ENCODE results near the gene RGS6.

The RGS6 gene

DNA sequence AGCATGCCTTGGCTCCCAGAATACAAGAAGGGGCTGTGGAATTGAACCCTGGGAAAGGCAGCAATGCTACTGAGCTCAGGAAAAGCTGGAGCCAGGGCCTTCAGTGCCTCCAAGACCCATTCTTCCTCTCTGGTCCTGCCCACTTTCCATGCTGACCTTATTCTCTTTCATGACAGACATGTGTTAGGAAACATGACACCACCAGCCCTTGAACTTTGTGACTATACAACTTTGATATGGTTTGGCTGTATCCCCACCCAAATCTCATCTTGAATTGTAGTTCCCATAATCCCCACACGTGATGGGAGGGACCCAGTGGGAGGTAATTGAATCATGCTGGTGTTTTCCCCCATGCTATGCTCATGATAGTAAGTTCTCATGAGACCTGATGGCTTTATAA, 553.5 kb downstream of the RGS6 start:
- Histone ChIP-seq H3K4me2 (ENCODE audit: low read length) (no peak overlapping the region), H3K4me1 (ENCODE audit: insufficient read depth, low read length, severe bottlenecking) (no peaks in the 10 kb centered on the region), H3K27ac (ENCODE audit: low read depth, low read length, poor library complexity, severe bottlenecking) (no peak overlapping the region), H3K9ac (ENCODE audit: low read length) (no peak overlapping the region), H3K9me2 (ENCODE audit: low read depth, low read length) (no peaks in the 10 kb centered on the region), H4K20me1 (ENCODE audit: insufficient read depth, low read length) (no peaks in the 10 kb centered on the region), H2AFZ (ENCODE audit: low read length) (no peak overlapping the region), H3K27me3 (ENCODE audit: insufficient read depth, low read length) (peaks cover 4% of the 10 kb centered on the region; the same call in 1 of the 2 replicates), H3F3A (ENCODE audit: insufficient read depth, low read length) (no peaks in the 10 kb centered on the region), H3K9me3 (ENCODE audit: low read length) (no peaks in the 10 kb centered on the region), H3K4me3 (ENCODE audit: low read depth, low read length, poor library complexity, severe bottlenecking) (no peak overlapping the region), H3K36me3 (ENCODE audit: insufficient read depth, low read length) (no peaks in the 10 kb centered on the region), H3K79me2 (ENCODE audit: insufficient read depth, low read length) (no peaks in the 10 kb centered on the region)
- TF ChIP-seq CTCF (IDR thresholded peaks at IDR 0.05; ENCODE audit: low read length) (no peak), EZH2 (IDR thresholded peaks at IDR 0.05; ENCODE audit: borderline replicate concordance, low read length) (no peak)

- no peaks in the 10 kb centered on the region for H4K20me1 ChIP-seq (ENCODE audit: insufficient read depth, low read length)
- no peaks in the 10 kb centered on the region for H3K79me2 ChIP-seq (ENCODE audit: insufficient read depth, low read length)
- TF ChIP-seq EZH2 (IDR thresholded peaks at IDR 0.05; ENCODE audit: borderline replicate concordance, low read length) (no peak), CTCF (IDR thresholded peaks at IDR 0.05; ENCODE audit: low read length) (no peak)
- no peaks in the 10 kb centered on the region for H3K9me2 ChIP-seq (ENCODE audit: low read depth, low read length)
- H3K27me3 ChIP-seq (ENCODE audit: insufficient read depth, low read length), result no peaks in the 10 kb centered on the region
- no peaks in the 10 kb centered on the region for H3F3A ChIP-seq (ENCODE audit: insufficient read depth, low read length)
- H3K36me3 ChIP-seq (ENCODE audit: insufficient read depth, low read length), result no peaks in the 10 kb centered on the region
- no peak overlapping the region for H2AFZ ChIP-seq (ENCODE audit: low read length)
- H3K4me3 ChIP-seq (ENCODE audit: low read depth, low read length, poor library complexity, severe bottlenecking), result no peak overlapping the region
- no peak overlapping the region for H3K27ac ChIP-seq (ENCODE audit: low read depth, low read length, poor library complexity, severe bottlenecking)
- H3K9ac ChIP-seq (ENCODE audit: low read length), result no peak overlapping the region
- H3K4me2 ChIP-seq (ENCODE audit: low read length), result no peak overlapping the region
- H3K9me3 ChIP-seq (ENCODE audit: low read length), result no peaks in the 10 kb centered on the region
- no peaks in the 10 kb centered on the region for H3K4me1 ChIP-seq (ENCODE audit: insufficient read depth, low read length, severe bottlenecking)
These were observed 556.3 kb downstream of the RGS6 start for GRCh38 chr14:72488514-72488913.

- no peak overlapping the region for H3K4me2 ChIP-seq (ENCODE audit: low read length)
- no peak overlapping the region for H3K27ac ChIP-seq (ENCODE audit: low read depth, low read length, poor library complexity, severe bottlenecking)
- H4K20me1 ChIP-seq (ENCODE audit: insufficient read depth, low read length), result no peaks in the 10 kb centered on the region
- no peaks in the 10 kb centered on the region for H3K4me1 ChIP-seq (ENCODE audit: insufficient read depth, low read length, severe bottlenecking)
- TF ChIP-seq CTCF (IDR thresholded peaks at IDR 0.05; ENCODE audit: low read length), result no peak
- no peak for TF ChIP-seq EZH2 (IDR thresholded peaks at IDR 0.05; ENCODE audit: borderline replicate concordance, low read length)
- H3K27me3 ChIP-seq (ENCODE audit: insufficient read depth, low read length), result no peaks in the 10 kb centered on the region
- no peaks in the 10 kb centered on the region for H3K36me3 ChIP-seq (ENCODE audit: insufficient read depth, low read length)
- no peak overlapping the region for H3K4me3 ChIP-seq (ENCODE audit: low read depth, low read length, poor library complexity, severe bottlenecking)
- H2AFZ ChIP-seq (ENCODE audit: low read length), result no peak overlapping the region
- H3K9me3 ChIP-seq (ENCODE audit: low read length), result no peaks in the 10 kb centered on the region
- H3F3A ChIP-seq (ENCODE audit: insufficient read depth, low read length), result no peaks in the 10 kb centered on the region
- no peaks in the 10 kb centered on the region for H3K9me2 ChIP-seq (ENCODE audit: low read depth, low read length)
- no peaks in the 10 kb centered on the region for H3K79me2 ChIP-seq (ENCODE audit: insufficient read depth, low read length)
- H3K9ac ChIP-seq (ENCODE audit: low read length), result no peak overlapping the region
These were observed 560.0 kb downstream of the RGS6 start for GRCh38 chr14:72492196-72492595.

Data from OCI-LY1 (cell line).